ENCODE measurements around the gene OSTM1. TPM values are rescaled to one million over a fixed set of nuclear protein-coding genes. Genes with fewer than 3 reads are reported as not detected.

OSTM1 gene
- total and polyA plus RNA-seq, 2 experiments from 2014 or later: 27.0 to 29.3 TPM

DNA sequence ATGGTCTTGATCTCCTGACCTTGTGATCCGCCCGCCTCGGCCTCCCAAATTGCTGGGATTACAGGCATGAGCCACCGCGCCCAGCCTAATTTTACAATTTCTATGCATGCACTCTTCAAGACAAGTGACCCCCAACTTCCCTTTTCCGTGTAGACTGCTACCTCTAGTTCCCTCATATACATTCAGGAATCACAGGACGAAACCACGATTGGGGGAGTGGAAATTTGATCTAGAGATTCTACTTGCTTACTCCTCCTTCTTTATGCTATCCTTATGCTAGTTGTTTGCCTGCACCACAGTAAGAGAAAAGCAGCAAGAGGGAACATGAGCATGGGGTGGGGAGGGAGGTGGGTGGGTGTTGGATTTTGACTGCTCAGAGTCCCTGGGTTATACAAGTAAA, 34.9 kb downstream of the OSTM1 start:
- H3K4me3 ChIP-seq: no peak overlapping the region
- no peaks in the 10 kb centered on the region for H3K4me1 ChIP-seq (ENCODE audit: insufficient read depth)
- H3K27ac ChIP-seq: no peak overlapping the region
- H2AFZ ChIP-seq: no peak overlapping the region
- in situ Hi-C loops (cut with MboI): no loop called here
- no peaks in the 10 kb centered on the region for H3K9me3 ChIP-seq (ENCODE audit: low read depth)
- H3K36me3 ChIP-seq (ENCODE audit: low read depth): 0 out of 2 replicates have a peak, but pooled peaks cover 7% of the 10 kb centered on the region
- no peak for DNase-seq
- TF ChIP-seq EZH2phosphoT487 (IDR thresholded peaks at IDR 0.05; ENCODE audit: insufficient read depth, low read depth) (no peak), EZH2 (IDR thresholded peaks at IDR 0.05; ENCODE audit: insufficient read depth, poor library complexity, severe bottlenecking) (no peak)
- H3K4me2 ChIP-seq (ENCODE audit: unreplicated experiment): no peak overlapping the region
- no peaks in the 10 kb centered on the region for H3K27me3 ChIP-seq (replicated peaks; ENCODE audit: insufficient read depth)
- no peaks in the 10 kb centered on the region for H3F3A ChIP-seq (ENCODE audit: insufficient read depth)
- H3K9ac ChIP-seq: no peak overlapping the region
- no peaks in the 10 kb centered on the region for H4K20me1 ChIP-seq (ENCODE audit: insufficient read depth)
- H3K79me2 ChIP-seq (ENCODE audit: insufficient read depth): no peaks in the 10 kb centered on the region
- no peaks in the 10 kb centered on the region for H3K9me2 ChIP-seq (ENCODE audit: insufficient read depth)
- WGBS, 2 experiments (ENCODE audit: low coverage in 1 of 2, low lambda C conversion rate in 2 of 2, missing lambda C conversion rate in 2 of 2): 99 to 100% methylated on average over 8 of the region's 8 CpGs

DNA sequence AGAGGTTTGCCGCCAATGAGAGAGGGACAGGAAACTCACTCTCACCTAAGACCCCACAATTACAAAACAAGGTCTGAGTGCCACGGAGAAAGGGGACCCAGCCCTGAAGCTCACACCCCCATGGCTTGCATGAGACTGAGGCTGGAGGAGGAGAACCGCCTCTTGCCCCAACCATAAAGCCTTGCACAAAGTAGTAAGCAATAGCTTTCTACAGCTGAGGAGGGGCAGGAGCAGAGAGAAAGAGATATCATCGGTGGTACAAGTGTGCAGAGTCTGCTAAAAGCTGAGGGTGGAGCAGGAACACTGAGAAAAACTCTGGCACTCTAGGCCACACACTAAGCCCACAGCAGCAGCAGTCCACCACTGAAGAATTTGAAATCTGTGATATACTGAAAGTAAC, 37.7 kb downstream of the OSTM1 start:
- in situ Hi-C loops (cut with MboI): no loop called here
- 84 to 86% methylated on average over 4 of the region's 4 CpGs for WGBS, 2 experiments (ENCODE audit: low coverage in 1 of 2, low lambda C conversion rate in 2 of 2, missing lambda C conversion rate in 2 of 2)
- H3K4me1 ChIP-seq (ENCODE audit: insufficient read depth): no peaks in the 10 kb centered on the region

DNA sequence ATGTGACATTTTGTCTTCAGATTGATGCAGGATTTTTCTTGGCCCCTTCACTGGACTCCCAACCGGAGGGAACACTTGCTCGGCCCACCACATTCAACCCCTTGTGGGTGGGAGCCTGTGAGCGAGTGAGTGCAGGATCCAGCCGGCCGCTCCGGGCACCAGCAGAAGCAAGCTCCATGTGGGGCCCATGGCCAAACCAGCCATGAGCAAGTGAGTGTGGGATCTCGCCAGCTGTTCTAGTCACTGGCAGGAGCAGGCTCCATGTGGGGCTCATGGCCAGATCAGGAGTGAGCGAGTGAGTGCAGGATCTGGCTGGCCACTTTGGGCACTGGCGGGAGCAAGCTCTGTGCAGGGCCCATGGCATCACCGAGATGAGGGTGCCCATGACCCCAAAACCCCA, 42.6 kb downstream of the OSTM1 start:
- no peaks in the 10 kb centered on the region for H3K36me3 ChIP-seq (ENCODE audit: low read depth)
- no peaks in the 10 kb centered on the region for H3K9me3 ChIP-seq (ENCODE audit: low read depth)
- 97 to 99% methylated on average over 10 of the region's 10 CpGs for WGBS, 2 experiments (ENCODE audit: low coverage in 1 of 2, low lambda C conversion rate in 2 of 2, missing lambda C conversion rate in 2 of 2)
- H3K9me2 ChIP-seq (ENCODE audit: insufficient read depth): no peaks in the 10 kb centered on the region
- no peaks in the 10 kb centered on the region for H3K79me2 ChIP-seq (ENCODE audit: insufficient read depth)
- H3K27me3 ChIP-seq (replicated peaks; ENCODE audit: insufficient read depth): no peaks in the 10 kb centered on the region
- DNase-seq: no peak
- no peak overlapping the region for H3K4me3 ChIP-seq
- in situ Hi-C loops (cut with MboI): no loop called here
- TF ChIP-seq EZH2phosphoT487 (IDR thresholded peaks at IDR 0.05; ENCODE audit: insufficient read depth, low read depth) (no peak), EZH2 (IDR thresholded peaks at IDR 0.05; ENCODE audit: insufficient read depth, poor library complexity, severe bottlenecking) (no peak)
- H3K9ac ChIP-seq: no peak overlapping the region
- no peak overlapping the region for H2AFZ ChIP-seq
- no peak overlapping the region for H3K27ac ChIP-seq
- H3K4me2 ChIP-seq (ENCODE audit: unreplicated experiment): no peak overlapping the region
- H3K4me1 ChIP-seq (ENCODE audit: insufficient read depth): no peaks in the 10 kb centered on the region
- H3F3A ChIP-seq (ENCODE audit: insufficient read depth): no peaks in the 10 kb centered on the region
- no peaks in the 10 kb centered on the region for H4K20me1 ChIP-seq (ENCODE audit: insufficient read depth)

More for the DNA sequence above, 37.7 kb downstream of the OSTM1 start:
- no peaks in the 10 kb centered on the region for H3K36me3 ChIP-seq (ENCODE audit: low read depth)
- no peaks in the 10 kb centered on the region for H3K9me2 ChIP-seq (ENCODE audit: insufficient read depth)
- no peak for DNase-seq
- H3K4me2 ChIP-seq (ENCODE audit: unreplicated experiment): no peak overlapping the region
- H4K20me1 ChIP-seq (ENCODE audit: insufficient read depth): no peaks in the 10 kb centered on the region
- TF ChIP-seq EZH2 (IDR thresholded peaks at IDR 0.05; ENCODE audit: insufficient read depth, poor library complexity, severe bottlenecking): no peak
- no peak for TF ChIP-seq EZH2phosphoT487 (IDR thresholded peaks at IDR 0.05; ENCODE audit: insufficient read depth, low read depth)
- no peak overlapping the region for H3K4me3 ChIP-seq
- H3K9ac ChIP-seq: no peak overlapping the region
- no peaks in the 10 kb centered on the region for H3F3A ChIP-seq (ENCODE audit: insufficient read depth)
- H3K9me3 ChIP-seq (ENCODE audit: low read depth): no peaks in the 10 kb centered on the region
- no peak overlapping the region for H3K27ac ChIP-seq
- no peaks in the 10 kb centered on the region for H3K27me3 ChIP-seq (replicated peaks; ENCODE audit: insufficient read depth)
- H3K79me2 ChIP-seq (ENCODE audit: insufficient read depth): no peaks in the 10 kb centered on the region
- H2AFZ ChIP-seq: no peak overlapping the region

DNA sequence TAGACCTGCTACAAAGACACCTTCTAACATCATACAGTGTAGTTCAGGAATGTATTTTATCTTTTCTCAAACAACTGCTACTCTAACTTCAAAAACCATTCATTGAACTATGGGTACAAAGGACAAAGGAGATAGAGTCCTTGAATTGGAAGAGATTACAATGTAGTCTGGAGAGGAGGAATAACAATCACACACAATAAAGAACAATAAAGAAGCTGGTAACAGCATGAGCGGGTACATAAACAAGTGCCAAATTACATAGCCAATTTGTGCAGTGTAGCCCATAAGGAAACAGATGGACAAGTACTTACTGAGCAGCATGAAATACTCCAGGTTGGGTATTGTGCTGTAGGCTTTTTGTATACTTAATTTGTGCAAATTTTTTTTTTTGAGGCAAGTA, 44.3 kb downstream of the OSTM1 start:
- Histone ChIP-seq H3K9ac (no peak overlapping the region), H3K9me2 (ENCODE audit: insufficient read depth) (no peaks in the 10 kb centered on the region), H3K79me2 (ENCODE audit: insufficient read depth) (no peaks in the 10 kb centered on the region), H3K4me3 (no peak overlapping the region), H4K20me1 (ENCODE audit: insufficient read depth) (no peaks in the 10 kb centered on the region), H3F3A (ENCODE audit: insufficient read depth) (no peaks in the 10 kb centered on the region), H3K27me3 (replicated peaks; ENCODE audit: insufficient read depth) (no peaks in the 10 kb centered on the region), H3K4me2 (ENCODE audit: unreplicated experiment) (no peak overlapping the region), H2AFZ (no peak overlapping the region), H3K36me3 (ENCODE audit: low read depth) (no peaks in the 10 kb centered on the region), H3K27ac (no peak overlapping the region), H3K4me1 (ENCODE audit: insufficient read depth) (no peaks in the 10 kb centered on the region), H3K9me3 (ENCODE audit: low read depth) (no peaks in the 10 kb centered on the region)
- DNase-seq: no peak
- in situ Hi-C loops (cut with MboI): no loop called here
- no peak for TF ChIP-seq EZH2 (IDR thresholded peaks at IDR 0.05; ENCODE audit: insufficient read depth, poor library complexity, severe bottlenecking)
- no peak for TF ChIP-seq EZH2phosphoT487 (IDR thresholded peaks at IDR 0.05; ENCODE audit: insufficient read depth, low read depth)
- 89 to 98% methylated on average over 1 of the region's 1 CpG for WGBS, 2 experiments (ENCODE audit: low coverage in 1 of 2, low lambda C conversion rate in 2 of 2, missing lambda C conversion rate in 2 of 2)

Measured in GM23248 (cell line).